Heart right ventricle (tissue), 16 donors: ENCODE results near the gene DNAH10. TPM values are rescaled to one million over a fixed set of nuclear protein-coding genes. Genes with fewer than 3 reads are reported as not detected.

ENCODE experiments used
- ATAC-seq, 8 donors: fragments of 200-7000 bp; cut with Tn5 transposase; one replicate each; pipeline ENCODE4 v1.9.1; 2020; ENCODE audit warnings: mild to moderate bottlenecking in 8 of 8, moderate library complexity in 8 of 8, moderate number of reproducible peaks in 1 of 8
- DNase-seq, 2 donors: peaks; one replicate each; pipeline ENCODE4 v3.0.0-alpha.2; 2020
- H3K27ac ChIP-seq, 10 donors: fragments of 200-600 bp; sonication (generic) in 2 of 10; one replicate each; pipeline versions ENCODE4 v1.5.0 to v1.8.0; 2020 to 2022; ENCODE audit warnings: mild to moderate bottlenecking in 3 of 10
- H3K27me3 ChIP-seq, 7 donors: fragments of 200-600 bp; one replicate each; pipeline ENCODE4 v1.8.0; 2021 to 2022; ENCODE audit warnings: mild to moderate bottlenecking in 2 of 7
- H3K36me3 ChIP-seq, 9 donors: fragments of 200-600 bp; sonication (generic) in 1 of 9; one replicate each; pipeline versions ENCODE4 v1.5.0 to v1.8.0; 2020 to 2022; ENCODE audit warnings: mild to moderate bottlenecking in 2 of 9
- H3K4me1 ChIP-seq, 9 donors: fragments of 200-600 bp; sonication (generic) in 1 of 9; one replicate each; pipeline versions ENCODE4 v1.5.0 to v1.8.0; 2020 to 2022; ENCODE audit warnings: mild to moderate bottlenecking in 4 of 9
- H3K4me3 ChIP-seq, 10 donors: fragments of 200-600 bp; sonication (generic) in 2 of 10; one replicate each; pipeline versions ENCODE4 v1.5.0 to v1.8.0; 2020 to 2022; ENCODE audit warnings: mild to moderate bottlenecking in 7 of 10, moderate library complexity in 2 of 10
- H3K9me3 ChIP-seq, 11 donors: fragments of 200-600 bp in 10 of 11; sonication (generic) in 2 of 11; one replicate each; pipeline versions ENCODE4 v1.5.0 to v1.8.0; 2013 to 2022; ENCODE audit warnings: mild to moderate bottlenecking in 2 of 11, control low read depth in 1 of 11, moderate library complexity in 1 of 11
- WGBS, 2 donors: extraction: QIAGEN DNeasy Blood & Tissue Kit; methylation state at CpG; one replicate each; pipeline ENCODE4 v1.1.7; 2013; ENCODE audit warnings: inconsistent platforms in 1 of 2; 5-methylcytosine and 5-hydroxymethylcytosine counted together
- intact Hi-C, 10 donors: fragments of 100-400 bp; cut with DNase I; formaldehyde crosslinking; loops; one replicate each; pipeline versions ENCODE4 v1.11.1 to v1.14.2; 2022
- polyA plus RNA-seq, 2 donors: library from polyadenylated mRNA; stranded (reverse); fragments of 200-250 nt; gene quantifications; one replicate each; pipeline ENCODE4 v1.2.3, GENCODE V29; 2013
- total RNA-seq, 10 donors: library from RNA; stranded (reverse); fragmentation: NEBNext Ultra II Directional in 3 of 10; extraction: Animal tissue kit (Norgen Biotek cat#: 25700) in 3 of 10; gene quantifications; one replicate each; pipeline versions ENCODE4 v1.2.1 to v1.2.4, GENCODE V29; 2021 to 2023
- TF ChIP-seq, protein P1 (sequence below), 9 donors: fragments of 200-600 bp; sonication (generic) in 2 of 9; IDR thresholded peaks; one replicate each; pipeline versions ENCODE4 v1.5.0 to v1.8.0; 2021 to 2022; ENCODE audit warnings: antibody characterized with exemption in 9 of 9, mild to moderate bottlenecking in 5 of 9, moderate library complexity in 1 of 9
- donor health status: Arrhythmogenic right ventricular cardiomyopathy.
- donor health status: ischemic (EF 13 %, LVEDD 7.1; RV severe dilation, severe dysfunction).
- donor health status: healthy with polysubstance abuse.
- donor health status: DM: no; HTN: yes; CAD: no.
- donor health status: DM: no; HTN: no; CAD: no.
- donor health status: ischemic (EF 25% LVEDD 6.9; RV normal size, moderate dysfunction).
- donor health status: ischemic (EF 25% LVEDD 5.7; RV mildly dilated, moderate dysfunction).
- donor health status: healthy.
- donor health status: DM: yes; HTN: yes; CAD: no.
- donor health status: Ischemic cardiomyopathy.
- donor health status: ischemic (EF 35%, LVEDD 5.7; RV mildly dilated, moderate dysfunction).
- donor health status: nonischemic (EF 11% LVEDD 7.7; RV severe dilation, severe dysfunction).
- donor health status: DM: yes; HTN: yes; CAD: no.
- donor health status: PGD.
- donor health status: ischemic (EF 29% LVEDD 5.4; RV normal size, mild dysfunction).
- donor health status: nonischemic (EF 23%, LVEDD 6.1; RV moderate dilation, normal function).

DNAH10 gene
- total and polyA plus RNA-seq, 12 donors, result 0.05 to 0.60 (median 0.09) TPM; not detected in 3

DNA sequence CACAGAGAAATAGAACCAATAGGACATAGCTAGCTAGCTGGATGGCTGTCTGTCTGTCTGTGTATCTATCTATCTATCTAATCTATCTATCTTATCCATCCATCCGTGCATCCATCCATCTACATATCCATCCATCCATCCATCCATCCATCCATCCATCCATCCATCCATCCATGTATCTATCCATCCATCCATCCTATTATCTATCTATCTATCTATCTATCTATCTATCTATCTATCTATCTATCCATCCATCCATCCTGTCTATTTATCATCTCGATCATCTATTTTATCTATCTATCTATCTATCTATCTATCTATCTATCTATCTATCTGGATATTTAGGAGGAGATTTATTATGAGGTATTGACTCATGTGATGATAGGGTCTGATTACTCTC, 84.9 kb downstream of the DNAH10 start:
- WGBS, 2 donors, result 85 to 96% methylated on average over 2 of the region's 2 CpGs
- Histone ChIP-seq H3K4me1 (no peaks in the 10 kb centered on the region), H3K36me3 (no peaks in the 10 kb centered on the region), H3K9me3 (no peaks in the 10 kb centered on the region), H3K27me3 (peaks cover 0 to 15% (median 0%) of the 10 kb centered on the region in 7 donors), H3K4me3 (no peak overlapping the region), H3K27ac (no peak overlapping the region)
- ATAC-seq, result no peak
- no peak for DNase-seq
- TF ChIP-seq, protein P1, sequence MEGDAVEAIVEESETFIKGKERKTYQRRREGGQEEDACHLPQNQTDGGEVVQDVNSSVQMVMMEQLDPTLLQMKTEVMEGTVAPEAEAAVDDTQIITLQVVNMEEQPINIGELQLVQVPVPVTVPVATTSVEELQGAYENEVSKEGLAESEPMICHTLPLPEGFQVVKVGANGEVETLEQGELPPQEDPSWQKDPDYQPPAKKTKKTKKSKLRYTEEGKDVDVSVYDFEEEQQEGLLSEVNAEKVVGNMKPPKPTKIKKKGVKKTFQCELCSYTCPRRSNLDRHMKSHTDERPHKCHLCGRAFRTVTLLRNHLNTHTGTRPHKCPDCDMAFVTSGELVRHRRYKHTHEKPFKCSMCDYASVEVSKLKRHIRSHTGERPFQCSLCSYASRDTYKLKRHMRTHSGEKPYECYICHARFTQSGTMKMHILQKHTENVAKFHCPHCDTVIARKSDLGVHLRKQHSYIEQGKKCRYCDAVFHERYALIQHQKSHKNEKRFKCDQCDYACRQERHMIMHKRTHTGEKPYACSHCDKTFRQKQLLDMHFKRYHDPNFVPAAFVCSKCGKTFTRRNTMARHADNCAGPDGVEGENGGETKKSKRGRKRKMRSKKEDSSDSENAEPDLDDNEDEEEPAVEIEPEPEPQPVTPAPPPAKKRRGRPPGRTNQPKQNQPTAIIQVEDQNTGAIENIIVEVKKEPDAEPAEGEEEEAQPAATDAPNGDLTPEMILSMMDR (IDR thresholded peaks at IDR 0.05), result no peak
- intact Hi-C loops, result no loop called here

GRCh38 chr12:123847876-123848275, 85.8 kb downstream of the DNAH10 start:
- no peak for ATAC-seq
- Histone ChIP-seq H3K27me3 (peaks cover 0 to 13% (median 0%) of the 10 kb centered on the region in 7 donors), H3K27ac (no peak overlapping the region), H3K9me3 (no peaks in the 10 kb centered on the region), H3K36me3 (no peaks in the 10 kb centered on the region), H3K4me1 (no peaks in the 10 kb centered on the region), H3K4me3 (no peak overlapping the region)
- 94 to 96% methylated on average over 8 of the region's 8 CpGs for WGBS, 2 donors
- TF ChIP-seq, protein P1 (IDR thresholded peaks at IDR 0.05), result no peak
- DNase-seq, result no peak
- intact Hi-C loops, result no loop called here

DNA sequence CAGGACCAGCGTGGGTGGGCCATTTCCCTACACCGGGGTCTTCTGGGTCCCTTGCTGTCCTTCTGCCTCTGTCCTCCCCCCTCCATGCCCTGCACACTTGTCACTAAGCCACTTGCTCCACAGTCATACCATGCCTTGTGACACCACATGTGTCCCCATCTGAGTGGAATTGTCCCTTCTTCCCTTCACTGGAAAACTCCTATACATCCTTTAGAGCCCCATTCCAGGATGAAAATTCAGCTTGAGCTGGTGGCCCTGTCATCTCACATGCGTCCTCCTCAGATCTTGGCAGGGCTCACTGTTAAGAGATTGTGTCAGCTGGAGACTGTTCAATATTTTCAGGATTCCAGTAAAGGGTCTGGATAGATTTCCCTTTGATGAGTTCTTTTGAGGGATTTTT, 87.4 kb downstream of the DNAH10 start:
- no peak overlapping the region for H3K27ac ChIP-seq
- no peaks in the 10 kb centered on the region for H3K36me3 ChIP-seq
- no peak overlapping the region for H3K4me3 ChIP-seq
- peaks cover 0 to 5% (median 0%) of the 10 kb centered on the region in 7 donors for H3K27me3 ChIP-seq
- no peak for DNase-seq
- 75 to 84% methylated on average over 3 of the region's 3 CpGs for WGBS, 2 donors
- H3K9me3 ChIP-seq, result no peaks in the 10 kb centered on the region
- H3K4me1 ChIP-seq, result no peaks in the 10 kb centered on the region
- TF ChIP-seq, protein P1 (IDR thresholded peaks at IDR 0.05), result no peak
- intact Hi-C loops, result no loop called here
- no peak for ATAC-seq

DNA sequence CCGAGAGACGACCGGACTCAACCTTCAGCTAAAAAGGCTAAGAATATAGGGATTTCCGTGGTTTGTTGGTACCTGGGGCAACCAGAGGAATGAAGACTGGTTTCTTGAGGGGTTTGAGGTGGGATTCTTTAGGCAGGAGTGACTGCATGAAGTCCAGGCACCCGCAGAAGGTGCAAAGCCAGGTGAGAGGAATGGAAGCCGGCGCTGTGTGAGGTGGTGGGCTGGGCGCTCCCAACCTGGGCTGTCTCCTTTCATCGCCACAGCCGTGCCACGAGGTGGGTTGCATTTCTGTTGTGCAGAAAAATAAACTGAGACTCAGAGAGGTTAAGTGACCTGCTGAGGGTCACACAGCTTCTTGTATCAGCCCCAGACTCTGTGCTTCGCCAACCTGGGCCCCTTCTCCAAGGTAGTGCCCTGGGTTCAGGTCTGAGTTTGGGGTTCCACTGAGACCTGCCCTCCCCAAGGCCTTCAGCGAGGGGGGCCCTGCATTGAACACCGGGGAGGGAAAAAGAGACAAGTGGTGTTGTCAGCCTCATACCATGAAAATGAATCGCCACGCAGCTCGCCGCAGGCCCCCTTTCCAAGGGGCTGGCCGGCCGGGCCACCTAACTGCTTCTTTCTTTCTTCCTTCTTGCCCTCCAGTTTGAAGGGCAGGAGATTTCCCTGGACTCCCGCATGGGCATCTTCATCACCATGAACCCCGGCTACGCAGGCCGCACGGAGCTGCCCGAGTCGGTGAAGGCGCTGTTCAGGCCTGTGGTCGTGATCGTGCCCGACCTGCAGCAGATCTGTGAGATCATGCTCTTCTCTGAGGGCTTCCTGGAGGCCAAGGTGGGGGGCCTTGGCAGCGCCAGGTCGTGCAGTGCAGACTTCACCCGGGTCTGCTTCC, 88.4 kb downstream of the DNAH10 start:
- H3K4me3 ChIP-seq, result no peak overlapping the region
- no peaks in the 10 kb centered on the region for H3K4me1 ChIP-seq
- H3K9me3 ChIP-seq, result no peaks in the 10 kb centered on the region
- intact Hi-C loops, result no loop called here
- DNase-seq (no peak), ATAC-seq (no peak)
- H3K27ac ChIP-seq, result no peak overlapping the region
- 91 to 92% methylated on average over 34 of the region's 34 CpGs for WGBS, 2 donors
- no peaks in the 10 kb centered on the region for H3K36me3 ChIP-seq
- H3K27me3 ChIP-seq, result peaks cover 0 to 11% (median 3%) of the 10 kb centered on the region in 7 donors
- TF ChIP-seq, protein P1 (IDR thresholded peaks at IDR 0.05), result no peak
